Tibial nerve (tissue), 4 donors: ENCODE measurements around the gene PCDH8. TPM values are rescaled to one million over a fixed set of nuclear protein-coding genes. Genes with fewer than 3 reads are reported as not detected.

Experiments used
- DNase-seq, 2 donors: peaks; one replicate each; pipeline ENCODE4 v3.0.0-alpha.2; 2019; ENCODE audit warnings: low spot score in 2 of 2
- H3K27ac ChIP-seq, 4 donors: fragments of 200-600 bp; sonication (generic) in 3 of 4; one replicate each; pipeline ENCODE4 v1.5.1; 2017 to 2019; ENCODE audit warnings: mild to moderate bottlenecking in 1 of 4
- H3K27me3 ChIP-seq, 2 donors: fragments of 200-600 bp; sonication (generic) in 1 of 2; one replicate each; pipeline versions ENCODE4 v1.5.1 to v1.6.0; 2017 to 2019
- H3K36me3 ChIP-seq, 3 donors: fragments of 200-600 bp; sonication (generic); one replicate each; pipeline ENCODE4 v1.5.1; 2018 to 2019
- H3K4me1 ChIP-seq, 4 donors: fragments of 200-600 bp; sonication (generic) in 3 of 4; one replicate each; pipeline ENCODE4 v1.5.1; 2017 to 2019
- H3K4me3 ChIP-seq, 4 donors: fragments of 200-600 bp; sonication (generic) in 3 of 4; one replicate each; pipeline ENCODE4 v1.5.1; 2017 to 2019; ENCODE audit warnings: mild to moderate bottlenecking in 1 of 4, moderate library complexity in 1 of 4
- H3K9me3 ChIP-seq, 4 donors: fragments of 200-600 bp; sonication (generic) in 3 of 4; one replicate each; pipeline ENCODE4 v1.5.1; 2017 to 2019
- EP300 ChIP-seq, 2 donors: sonication (generic); formaldehyde crosslinking; IDR thresholded peaks; one replicate each; pipeline ENCODE4 v1.6.1; 2017; ENCODE audit warnings: antibody characterized with exemption in 2 of 2, mild to moderate bottlenecking in 1 of 2
- POLR2A ChIP-seq, 2 donors: fragments of 450-650 bp; IDR thresholded peaks; one replicate each; pipeline ENCODE4 v1.6.1; 2017; ENCODE audit warnings: antibody characterized with exemption in 2 of 2, mild to moderate bottlenecking in 2 of 2, moderate library complexity in 2 of 2
- WGBS, 2 donors: methylation state at CpG; one replicate each; pipeline ENCODE4 v1.1.5; 2018; 5-methylcytosine and 5-hydroxymethylcytosine counted together
- total RNA-seq, 4 donors: library from RNA; depleted of rRNA; stranded (reverse); fragments of >200 nt; gene quantifications; one replicate each; pipeline ENCODE4 v1.1.0, GENCODE V29; 2016
- TF ChIP-seq, protein P1 (sequence below), 5 experiments: fragments of 200-600 bp in 3 of 5; fragments of 450-650 bp in 2 of 5; sonication (generic) in 3 of 5; IDR thresholded peaks; one replicate each; pipeline ENCODE4 v1.5.1; 2016 to 2019; ENCODE audit warnings: antibody characterized with exemption in 5 of 5, mild to moderate bottlenecking in 3 of 5, moderate library complexity in 2 of 5

PCDH8 gene
- total RNA-seq, 4 donors from 2014 or later, result 0.60 to 4.3 (median 1.7) TPM; not detected in 1

DNA sequence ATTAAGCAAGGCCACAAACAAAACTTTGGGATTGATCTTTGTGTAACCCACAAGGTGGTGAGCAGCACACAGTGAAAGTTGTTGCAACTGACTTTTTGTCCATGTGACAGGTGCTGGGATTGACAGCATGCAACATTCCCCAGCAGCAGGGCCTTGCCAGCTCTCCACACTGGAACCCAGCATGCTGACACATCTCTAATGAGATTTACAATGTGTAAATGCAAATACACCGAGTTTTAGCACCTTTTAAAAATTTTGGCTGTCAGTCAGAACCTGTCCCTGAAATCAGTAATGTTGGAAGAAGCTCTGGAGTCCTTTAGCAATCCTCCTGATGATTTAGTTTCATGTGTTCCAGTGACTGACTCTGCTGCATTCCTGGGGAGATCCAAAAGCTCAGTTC, 16.5 kb upstream of the PCDH8 start:
- 0 to 30% methylated on average over 1 of the region's 1 CpG for WGBS, 2 donors

DNA sequence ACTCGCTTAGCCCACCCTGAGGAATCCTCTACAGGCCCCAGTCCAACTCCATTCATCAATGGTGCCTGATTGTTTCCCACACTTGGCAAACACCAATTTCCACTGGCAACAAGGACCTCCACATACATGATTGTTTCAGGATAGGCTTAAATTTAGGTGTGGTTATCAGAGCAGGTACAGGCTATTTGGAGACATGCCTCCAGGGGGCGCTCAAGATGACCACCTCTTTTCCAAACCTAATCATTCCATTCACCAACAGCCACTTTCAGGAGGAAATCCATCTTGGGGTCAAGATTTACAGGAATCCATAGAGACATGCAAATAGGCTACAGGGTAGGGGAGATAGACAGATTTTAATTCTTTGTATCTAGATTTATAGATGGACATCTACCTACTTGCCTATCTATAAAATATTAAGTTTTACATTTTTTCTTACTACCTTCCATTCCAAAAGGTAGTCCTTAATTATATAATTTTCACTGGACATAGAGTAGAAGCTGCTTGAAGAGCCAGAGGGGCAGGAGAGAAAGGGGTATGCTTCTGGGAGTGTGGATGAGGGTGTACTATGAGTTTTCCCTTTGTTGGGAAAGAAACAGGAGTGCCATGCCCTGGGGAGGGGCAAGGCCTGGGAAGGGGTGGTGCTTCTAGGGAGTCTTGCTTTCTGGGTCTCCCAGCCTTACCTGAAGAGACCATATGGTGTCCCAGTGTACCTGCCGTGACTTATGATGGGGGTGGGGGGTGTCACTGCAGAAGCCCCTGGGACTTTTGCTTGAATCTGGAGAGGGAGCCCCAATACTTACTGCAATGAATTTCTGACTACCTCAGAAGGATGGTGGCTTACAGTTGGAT, 14.1 kb upstream of the PCDH8 start:
- Histone ChIP-seq H3K4me3 (no peak overlapping the region), H3K36me3 (no peaks in the 10 kb centered on the region), H3K27ac (no peak overlapping the region), H3K4me1 (no peaks in the 10 kb centered on the region), H3K27me3 (no peaks in the 10 kb centered on the region), H3K9me3 (no peaks in the 10 kb centered on the region)
- WGBS, 2 donors, result 59 to 60% methylated on average over 3 of the region's 3 CpGs
- TF ChIP-seq POLR2A (IDR thresholded peaks at IDR 0.05), result no peak
- TF ChIP-seq, protein P1, sequence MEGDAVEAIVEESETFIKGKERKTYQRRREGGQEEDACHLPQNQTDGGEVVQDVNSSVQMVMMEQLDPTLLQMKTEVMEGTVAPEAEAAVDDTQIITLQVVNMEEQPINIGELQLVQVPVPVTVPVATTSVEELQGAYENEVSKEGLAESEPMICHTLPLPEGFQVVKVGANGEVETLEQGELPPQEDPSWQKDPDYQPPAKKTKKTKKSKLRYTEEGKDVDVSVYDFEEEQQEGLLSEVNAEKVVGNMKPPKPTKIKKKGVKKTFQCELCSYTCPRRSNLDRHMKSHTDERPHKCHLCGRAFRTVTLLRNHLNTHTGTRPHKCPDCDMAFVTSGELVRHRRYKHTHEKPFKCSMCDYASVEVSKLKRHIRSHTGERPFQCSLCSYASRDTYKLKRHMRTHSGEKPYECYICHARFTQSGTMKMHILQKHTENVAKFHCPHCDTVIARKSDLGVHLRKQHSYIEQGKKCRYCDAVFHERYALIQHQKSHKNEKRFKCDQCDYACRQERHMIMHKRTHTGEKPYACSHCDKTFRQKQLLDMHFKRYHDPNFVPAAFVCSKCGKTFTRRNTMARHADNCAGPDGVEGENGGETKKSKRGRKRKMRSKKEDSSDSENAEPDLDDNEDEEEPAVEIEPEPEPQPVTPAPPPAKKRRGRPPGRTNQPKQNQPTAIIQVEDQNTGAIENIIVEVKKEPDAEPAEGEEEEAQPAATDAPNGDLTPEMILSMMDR (IDR thresholded peaks at IDR 0.05), result peak in 3 of 5 experiments; percentile 11 to 31 (median 25)
- no peak for DNase-seq

More for the DNA sequence above, 16.5 kb upstream of the PCDH8 start:
- H3K36me3 ChIP-seq, result no peaks in the 10 kb centered on the region
- no peak for DNase-seq
- H3K9me3 ChIP-seq, result no peaks in the 10 kb centered on the region
- H3K4me1 ChIP-seq, result no peaks in the 10 kb centered on the region
- TF ChIP-seq POLR2A (IDR thresholded peaks at IDR 0.05) (no peak), EP300 (IDR thresholded peaks at IDR 0.05) (no peak)
- TF ChIP-seq, protein P1 (IDR thresholded peaks at IDR 0.05), result no peak
- no peak overlapping the region for H3K27ac ChIP-seq
- H3K27me3 ChIP-seq, result no peaks in the 10 kb centered on the region
- H3K4me3 ChIP-seq, result no peak overlapping the region

DNA sequence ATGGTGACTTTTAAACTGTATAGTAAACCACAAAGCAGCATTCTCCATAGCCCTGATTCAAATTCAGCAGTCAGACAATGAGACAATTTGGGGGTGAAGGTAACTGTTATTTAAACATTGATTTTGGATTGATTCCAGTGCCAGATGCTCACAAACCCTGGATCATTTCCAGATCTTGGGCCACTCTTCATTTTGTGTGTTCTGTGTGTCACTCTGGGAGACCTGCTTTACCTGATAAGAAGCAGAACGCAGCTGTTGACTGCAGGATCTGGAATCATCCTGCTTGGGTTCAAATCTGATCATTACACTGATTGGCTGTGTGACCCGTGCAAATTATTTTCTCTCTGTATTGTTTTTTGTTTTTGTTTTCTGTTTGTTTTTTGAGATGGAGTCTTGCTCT, 4.0 kb upstream of the PCDH8 start:
- TF ChIP-seq POLR2A (IDR thresholded peaks at IDR 0.05) (no peak), EP300 (IDR thresholded peaks at IDR 0.05) (no peak)
- TF ChIP-seq, protein P1 (IDR thresholded peaks at IDR 0.05), result no peak
- Histone ChIP-seq H3K36me3 (no peaks in the 10 kb centered on the region), H3K4me3 (no peak overlapping the region), H3K27ac (no peak overlapping the region), H3K4me1 (peaks cover 0 to 41% (median 9%) of the 10 kb centered on the region in 4 donors), H3K27me3 (peaks cover 0 to 31% of the 10 kb centered on the region in 2 donors), H3K9me3 (no peaks in the 10 kb centered on the region)
- DNase-seq, result no peak
- 81 to 82% methylated on average over 2 of the region's 2 CpGs for WGBS, 2 donors

DNA sequence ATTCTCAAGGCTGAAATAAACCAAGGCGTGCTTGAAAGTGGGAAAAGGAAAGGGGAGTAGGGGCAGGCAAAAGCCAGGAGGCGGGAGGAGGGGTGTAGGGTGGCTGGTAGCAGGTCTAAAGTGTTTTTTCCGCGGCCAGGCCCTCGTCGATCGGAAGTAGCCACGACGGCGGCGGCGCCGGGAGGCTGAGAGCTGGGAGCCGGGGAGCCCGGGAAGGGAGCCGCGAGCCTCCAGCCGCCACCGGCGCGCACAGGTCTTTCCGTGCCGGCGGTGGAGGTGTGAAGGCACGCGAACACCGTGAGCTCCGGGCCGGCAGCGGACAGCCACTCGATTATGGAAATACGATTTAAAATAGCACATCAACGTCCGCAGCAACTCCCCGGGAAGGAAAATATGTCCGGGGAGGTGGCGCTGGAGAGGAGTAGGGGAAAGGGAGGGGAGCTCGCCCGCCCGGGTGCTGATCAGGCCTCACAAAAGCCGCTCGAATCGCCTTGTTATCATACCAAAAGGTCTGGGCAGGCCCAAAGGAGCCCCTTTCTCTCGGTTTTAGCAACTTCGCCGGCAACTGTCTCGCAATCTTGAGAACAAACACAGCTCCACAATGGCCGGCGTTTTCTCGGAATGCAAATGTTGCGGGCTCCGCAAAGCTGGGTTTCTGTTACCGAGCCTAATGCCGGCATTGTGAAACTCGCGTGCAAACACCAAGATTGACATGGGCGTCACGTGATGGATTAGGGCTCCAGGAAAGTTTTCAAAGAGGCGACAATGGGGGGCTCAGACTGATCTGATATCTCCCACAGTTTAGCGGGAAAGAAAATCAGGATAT, 2.9 kb upstream of the PCDH8 start:
- DNase-seq, result peak in 1 of 2 donors; percentile 23
- peaks cover 0 to 42% of the 10 kb centered on the region in 2 donors for H3K27me3 ChIP-seq

More for the DNA sequence above, 2.9 kb upstream of the PCDH8 start:
- Histone ChIP-seq H3K4me1 (peaks cover 0 to 52% (median 9%) of the 10 kb centered on the region in 4 donors), H3K9me3 (no peaks in the 10 kb centered on the region), H3K4me3 (peak overlapping the region; percentile 50 to 82 (median 69)), H3K27ac (peak overlapping the region in 3 of 4 donors; percentile 59 to 85 (median 78)), H3K36me3 (no peaks in the 10 kb centered on the region)
- no peak for TF ChIP-seq POLR2A (IDR thresholded peaks at IDR 0.05)
- no peak for TF ChIP-seq EP300 (IDR thresholded peaks at IDR 0.05)
- TF ChIP-seq, protein P1 (IDR thresholded peaks at IDR 0.05), result no peak
- 1% methylated on average over 45 to 60 of the region's 60 CpGs for WGBS, 2 donors
